K562 (cell line): ENCODE measurements around the gene PRRC2A. TPM values are rescaled to one million over a fixed set of nuclear protein-coding genes. Genes with fewer than 3 reads are reported as not detected.
A peak's percentile ranks its signal among the peaks of the same experiment; 100 is the strongest.

Source experiments
- CBX5 ChIP-seq: IDR thresholded peaks from 2 replicates; pipeline ENCODE4 v1.6.1; 2014; ENCODE audit warnings: low read depth, borderline replicate concordance
- CGGBP1 ChIP-seq: fragments of 250-450 bp; sonication (Bioruptor Pico); IDR thresholded peaks from 2 replicates; pipeline ENCODE4 v1.9.0; 2021; ENCODE audit warnings: mild to moderate bottlenecking
- CTBP1 ChIP-seq: fragments of 450-650 bp; IDR thresholded peaks from 2 replicates; pipeline ENCODE4 v1.6.1; 2016; ENCODE audit warnings: borderline replicate concordance
- DACH1 ChIP-seq: fragments of 450-650 bp; IDR thresholded peaks from 2 replicates; pipeline ENCODE4 v1.6.1; 2018; ENCODE audit not compliant: partially characterized antibody
- ELK1 ChIP-seq: sonication (generic); formaldehyde crosslinking; IDR thresholded peaks from 2 replicates; pipeline ENCODE4 v1.8.1; 2022; ENCODE audit warnings: missing genetic modification reagents
- IFI16 ChIP-seq: fragments of 250-450 bp; sonication (Bioruptor Pico); IDR thresholded peaks from 2 replicates; pipeline ENCODE4 v2.1.2; 2022; ENCODE audit warnings: mild to moderate bottlenecking, inconsistent platforms
- MAX ChIP-seq: sonication (generic); formaldehyde crosslinking; IDR thresholded peaks from 2 replicates; pipeline ENCODE4 v1.9.0; 2022; ENCODE audit warnings: mild to moderate bottlenecking, missing genetic modification reagents
- MEIS2 ChIP-seq: fragments of 450-650 bp; IDR thresholded peaks from 2 replicates; pipeline ENCODE4 v1.6.1; 2014; ENCODE audit warnings: mild to moderate bottlenecking; ENCODE audit not compliant: partially characterized antibody
- NBN ChIP-seq: fragments of 450-650 bp; IDR thresholded peaks from 2 replicates; pipeline ENCODE4 v1.6.1; 2016; ENCODE audit warnings: low read depth, mild to moderate bottlenecking
- PATZ1 ChIP-seq: fragments of 250-450 bp; sonication (Bioruptor Pico); IDR thresholded peaks from 2 replicates; pipeline ENCODE4 v1.5.0; 2020; ENCODE audit warnings: mild to moderate bottlenecking, borderline replicate concordance
- RBM15 ChIP-seq: fragments of 200-400 bp; formaldehyde crosslinking; IDR thresholded peaks from 2 replicates; pipeline ENCODE4 v1.6.1; 2018; ENCODE audit warnings: mild to moderate bottlenecking, low read length, moderate library complexity; ENCODE audit not compliant: insufficient read depth
- RFX5 ChIP-seq: IDR thresholded peaks from 2 replicates; pipeline ENCODE4 v1.6.1; 2011; ENCODE audit warnings: low read depth, mild to moderate bottlenecking, improper control_type of control experiment, low read length
- SIN3A ChIP-seq, 2 experiments: fragments of 150-350 bp in 1 of 2; IDR thresholded peaks; 2 replicates each; pipeline ENCODE4 v1.6.1; 2011 to 2016; ENCODE audit warnings: borderline replicate concordance in 2 of 2, low read depth in 2 of 2, low read length in 2 of 2, mild to moderate bottlenecking in 2 of 2, moderate library complexity in 2 of 2; ENCODE audit not compliant: control insufficient read depth in 1 of 2
- SP1 ChIP-seq: sonication (generic); formaldehyde crosslinking; IDR thresholded peaks from 2 replicates; pipeline ENCODE4 v1.8.1; 2022; ENCODE audit warnings: mild to moderate bottlenecking, missing genetic modification reagents
- SRSF9 ChIP-seq: fragments of 200-400 bp; formaldehyde crosslinking; IDR thresholded peaks from 2 replicates; pipeline ENCODE4 v1.6.1; 2017; ENCODE audit warnings: low read depth, low read length, borderline replicate concordance
- SUPT5H ChIP-seq: fragments of 450-650 bp; IDR thresholded peaks from 2 replicates; pipeline ENCODE4 v1.6.1; 2016
- ZNF609 ChIP-seq: sonication (generic); formaldehyde crosslinking; IDR thresholded peaks from 2 replicates; pipeline ENCODE4 v1.8.1; 2023; ENCODE audit warnings: missing genetic modification reagents, mild to moderate bottlenecking, borderline replicate concordance
- ZNF778 ChIP-seq: fragments of 450-650 bp; formaldehyde crosslinking; IDR thresholded peaks from 2 replicates; pipeline ENCODE4 v1.4.0; 2020; ENCODE audit warnings: mild to moderate bottlenecking, moderate library complexity
- ZNF830 ChIP-seq: fragments of 250-450 bp; sonication (Bioruptor Pico); IDR thresholded peaks from 2 replicates; pipeline ENCODE4 v1.5.0; 2021; ENCODE audit warnings: mild to moderate bottlenecking
- polyA plus RNA-seq, 8 experiments: library from polyadenylated mRNA; depleted of rRNA in 4 of 8; stranded (reverse) in 5 of 8; unstranded in 3 of 8; fragments of >200 nt; fragmentation: Nextera tagmentation in 2 of 8; fragmentation: Illumina TruSeq in 1 of 8; extraction: Ambion mirVana in 2 of 8; extraction: Trizol in 1 of 8; gene quantifications; 2 replicates each; pipeline versions ENCODE4 v1.2.1 to v1.2.3, GENCODE V29; 2011 to 2014; ENCODE audit warnings: inconsistent platforms in 1 of 8, missing spikeins in 1 of 8
- total RNA-seq, 7 experiments: library from RNA; depleted of rRNA in 6 of 7; stranded (reverse); fragments of >200 nt in 6 of 7; fragmentation: Illumina TruSeq in 2 of 7; extraction: Trizol in 2 of 7; gene quantifications; 2 replicates each; pipeline versions ENCODE4 v1.2.1 to v1.2.3, GENCODE V29; 2011 to 2021; ENCODE audit warnings: low replicate concordance in 1 of 7

The PRRC2A gene
- total and polyA plus RNA-seq, 9 of the 15 experiments (the other 6 are each of a cell fraction or from before 2014, with no cell fraction given) = 1.0 to 332 (median 63.0) TPM

- TF ChIP-seq ELK1 (CRISPR knock-in tag) (no peak), CBX5 (no peak), IFI16 (CRISPR knock-in tag) (peak; percentile 63; the same call in 1 of the 2 replicates), CGGBP1 (CRISPR knock-in tag) (peak; percentile 80; the same call in 1 of the 2 replicates), SUPT5H (peak; percentile 98), ZNF609 (CRISPR knock-in tag) (0 out of 2 replicates have a peak, but pooled peaks have one; percentile 51), SIN3A (IDR thresholded peaks at IDR 0.05; ENCODE audit: borderline replicate concordance in 2 of 2, control insufficient read depth in 1 of 2, low read depth in 2 of 2, low read length in 2 of 2) (peak; percentile 69 to 76; a peak in 2 of 4 replicates), CTBP1 (0 out of 2 replicates have a peak, but pooled peaks have one; percentile 29), MAX (CRISPR knock-in tag) (peak; percentile 59), MEIS2 (peak; percentile 53), ZNF830 (CRISPR knock-in tag) (no peak; the same call in 1 of the 2 replicates), SP1 (CRISPR knock-in tag) (peak; percentile 89), RFX5 (peak; percentile 14; the same call in 1 of the 2 replicates), SRSF9 (no peak), ZNF778 (CRISPR knock-in tag) (no peak), PATZ1 (CRISPR knock-in tag) (0 out of 2 replicates have a peak, but pooled peaks have one; percentile 28), RBM15 (no peak), DACH1 (no peak), NBN (peak; percentile 68)
These were observed 45.2 kb downstream of the PRRC2A start, which contains the start of gene CSNK2B (continued) for GRCh38 chr6:31665501-31666336.
